ENCODE measurements around the gene FBLN2.

The FBLN2 gene

GRCh38 chr3:13569201-13569600 lies 20.3 kb downstream of the FBLN2 start:
- no peak for DNase-seq

GRCh38 chr3:13569641-13570390 lies 20.9 kb downstream of the FBLN2 start:
- DNase-seq, result no peak

- DNase-seq, result no peak
Observed at GRCh38 chr3:13570391-13571194, 21.7 kb downstream of the FBLN2 start.

- no peak for DNase-seq
Observed at GRCh38 chr3:13571264-13571663, 22.3 kb downstream of the FBLN2 start.

GRCh38 chr3:13571831-13572750 lies 23.2 kb downstream of the FBLN2 start:
- DNase-seq, result no peak

GRCh38 chr3:13572926-13573623 lies 24.1 kb downstream of the FBLN2 start:
- no peak for DNase-seq

GRCh38 chr3:13574083-13574797 lies 25.3 kb downstream of the FBLN2 start:
- DNase-seq, result no peak

GRCh38 chr3:13574798-13575451 lies 26.0 kb downstream of the FBLN2 start:
- no peak for DNase-seq

- DNase-seq, result no peak
Observed at GRCh38 chr3:13575459-13576061, 26.6 kb downstream of the FBLN2 start.

- no peak for DNase-seq
Observed at GRCh38 chr3:13577181-13578121, 28.5 kb downstream of the FBLN2 start.

GRCh38 chr3:13578251-13578650 lies 29.3 kb downstream of the FBLN2 start:
- no peak for DNase-seq

- no peak for DNase-seq
Observed at GRCh38 chr3:13579063-13579462, 30.1 kb downstream of the FBLN2 start.

GRCh38 chr3:13580256-13581023 lies 31.5 kb downstream of the FBLN2 start:
- no peak for DNase-seq

- DNase-seq, result no peak
Observed at GRCh38 chr3:13581485-13582365, 32.8 kb downstream of the FBLN2 start.

GRCh38 chr3:13582366-13583250 lies 33.7 kb downstream of the FBLN2 start:
- DNase-seq, result no peak

Data from NCI-H2029 (cell line).